ENCODE data around the gene ELAC1.

DNA sequence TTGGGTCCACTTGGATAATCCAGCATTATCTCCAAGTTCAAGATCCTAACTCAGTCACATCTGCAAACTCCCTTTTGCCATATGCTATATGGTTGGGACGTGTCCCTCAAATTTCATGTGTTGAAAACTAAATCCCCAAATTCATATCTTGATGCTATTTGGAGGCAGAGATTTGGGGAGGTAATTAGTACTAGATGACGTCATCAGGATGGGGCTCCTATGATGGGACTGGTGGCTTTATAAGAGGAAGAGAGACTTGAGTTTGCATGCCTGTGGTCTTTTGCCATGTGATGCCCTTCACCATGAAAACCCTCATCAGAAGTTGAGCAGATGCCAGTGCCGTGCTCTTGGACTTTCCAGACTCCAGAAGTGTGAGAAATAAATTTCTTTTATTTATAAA lies 45.4 kb downstream of the ELAC1 start:
- TF ChIP-seq CTCF (optimal IDR thresholded peaks at IDR 0.05 in 1 of 3, IDR thresholded peaks at IDR 0.05 in 1 of 3, conservative IDR thresholded peaks at IDR 0.05 in 1 of 3; ENCODE audit: extremely low read depth in 1 of 3, insufficient read depth in 2 of 3, low read length in 3 of 3) (no peak), EZH2 (IDR thresholded peaks at IDR 0.05; ENCODE audit: low read length) (no peak)
